H1 (cell line): ENCODE results near the gene MBNL1. TPM values are rescaled to one million over a fixed set of nuclear protein-coding genes. Genes with fewer than 3 reads are reported as not detected.

Experiments
- CTCF ChIA-PET: fragments of 300-600 bp; sonication (Branson Sonifier 250); formaldehyde crosslinking; loops from one replicate; lab custom pipeline; 2021; ENCODE audit not compliant: partially characterized antibody; lab: Charles Lee
- POLR2A ChIA-PET: fragments of 300-600 bp; sonication (Branson Sonifier 250); formaldehyde crosslinking; loops from one replicate; lab custom pipeline; 2021; ENCODE audit warnings: inconsistent platforms; ENCODE audit not compliant: partially characterized antibody; lab: Charles Lee
- DNase-seq, 2 experiments: peaks; one replicate each; pipeline versions ENCODE4 v3.0.0 to v3.0.0-alpha.2; 2010 to 2022; ENCODE audit warnings: low spot score in 2 of 2, low read depth in 1 of 2, mixed read lengths in 1 of 2
- FAIRE-seq: peaks from 2 replicates; lab custom pipeline; 2011; peaks lifted over from hg19 to GRCh38; lab: Jason Lieb, UNC
- H2AFZ ChIP-seq: 2 replicates; pipeline ENCODE4 v1.8.1; 2012; ENCODE audit warnings: low read length, inconsistent platforms
- H2AK5ac ChIP-seq: 2 replicates; pipeline ENCODE4 v1.6.1; 2013; ENCODE audit warnings: low read depth, low read length
- H2BK120ac ChIP-seq: replicated peaks from 2 replicates; pipeline ENCODE3; 2013; ENCODE audit warnings: low read depth, low read length, inconsistent platforms
- H2BK12ac ChIP-seq: 2 replicates; pipeline ENCODE4 v1.6.1; 2013; ENCODE audit warnings: low read depth, low read length
- H2BK15ac ChIP-seq: 2 replicates; pipeline ENCODE4 v1.6.1; 2013; ENCODE audit warnings: low read length
- H2BK20ac ChIP-seq: 2 replicates; pipeline ENCODE4 v1.6.1; 2013; ENCODE audit warnings: low read length
- H2BK5ac ChIP-seq: 2 replicates; pipeline ENCODE4 v1.6.1; 2013; ENCODE audit warnings: low read depth, low read length
- H3K14ac ChIP-seq: 2 replicates; pipeline ENCODE4 v1.6.1; 2013; ENCODE audit warnings: inconsistent platforms; ENCODE audit not compliant: insufficient read length
- H3K18ac ChIP-seq: 2 replicates; pipeline ENCODE4 v1.6.1; 2013; ENCODE audit warnings: low read length; ENCODE audit errors: extremely low read depth
- H3K23ac ChIP-seq: 2 replicates; pipeline ENCODE4 v1.6.1; 2013; ENCODE audit warnings: inconsistent platforms; ENCODE audit not compliant: insufficient read length
- H3K23me2 ChIP-seq: 2 replicates; pipeline ENCODE4 v1.6.1; 2013; ENCODE audit warnings: low read depth, low read length
- H3K27ac ChIP-seq: 2 replicates; pipeline ENCODE4 v1.6.1; 2011; ENCODE audit warnings: low read depth, low read length, inconsistent platforms
- H3K27me3 ChIP-seq, 4 experiments: replicated peaks in 1 of 4; 1 replicate in 1 of 4; 2 replicates in 3 of 4; pipeline versions ENCODE4 v1.6.1 to v1.8.1; 2011 to 2013; ENCODE audit warnings: low read length in 3 of 4, mild to moderate bottlenecking in 3 of 4, inconsistent platforms in 2 of 4, mixed read lengths in 2 of 4, moderate library complexity in 1 of 4; ENCODE audit not compliant: control insufficient read depth in 3 of 4, insufficient read depth in 3 of 4; ENCODE audit errors: extremely low read depth in 1 of 4
- H3K36me3 ChIP-seq, 4 experiments: 2 replicates each; pipeline versions ENCODE4 v1.6.1 to v1.8.1; 2011 to 2013; ENCODE audit warnings: mild to moderate bottlenecking in 4 of 4, low read length in 3 of 4, moderate library complexity in 2 of 4, control low read depth in 1 of 4, inconsistent platforms in 1 of 4; ENCODE audit not compliant: insufficient read depth in 4 of 4, control insufficient read depth in 2 of 4
- H3K4ac ChIP-seq: replicated peaks from 2 replicates; pipeline ENCODE3; 2013; ENCODE audit warnings: low read length, low read depth, mixed read lengths, inconsistent platforms; ENCODE audit not compliant: insufficient read length
- H3K4me1 ChIP-seq, 4 experiments: replicated peaks in 1 of 4; 1 replicate in 1 of 4; 2 replicates in 3 of 4; pipeline versions ENCODE4 v1.6.1 to v1.8.1; 2011 to 2013; ENCODE audit warnings: low read length in 3 of 4, inconsistent platforms in 2 of 4, mixed read lengths in 1 of 4; ENCODE audit not compliant: insufficient read depth in 4 of 4, control insufficient read depth in 3 of 4
- H3K4me2 ChIP-seq, 2 experiments: 2 replicates each; pipeline versions ENCODE4 v1.6.1 to v1.8.1; 2011 to 2013; ENCODE audit warnings: low read depth in 2 of 2, low read length in 2 of 2, control low read depth in 1 of 2, inconsistent platforms in 1 of 2, mild to moderate bottlenecking in 1 of 2; ENCODE audit not compliant: insufficient read depth in 1 of 2
- H3K4me3 ChIP-seq, 4 experiments: fragments of 200-600, 300-600 bp in 1 of 4; sonication (generic), shearing (Covaris generic), sonication (Bioruptor Twin) in 1 of 4; 2 replicates each; pipeline versions ENCODE4 v1.5.1 to v1.8.1; 2011 to 2016; ENCODE audit warnings: low read length in 4 of 4, low read depth in 3 of 4, control low read depth in 2 of 4, inconsistent platforms in 2 of 4, mild to moderate bottlenecking in 2 of 4, mixed read lengths in 1 of 4, moderate library complexity in 1 of 4; ENCODE audit not compliant: insufficient read depth in 2 of 4; ENCODE audit errors: extremely low read depth in 1 of 4
- H3K56ac ChIP-seq: replicated peaks from 2 replicates; pipeline ENCODE3; 2013; ENCODE audit warnings: low read depth, mild to moderate bottlenecking, mixed read lengths, low read length, inconsistent platforms; ENCODE audit not compliant: insufficient read length
- H3K79me1 ChIP-seq: 2 replicates; pipeline ENCODE4 v1.6.1; 2013; ENCODE audit warnings: low read depth, low read length, control low read depth
- H3K79me2 ChIP-seq, 2 experiments: 2 replicates each; pipeline versions ENCODE4 v1.6.1 to v1.8.1; 2012 to 2013; ENCODE audit warnings: low read length in 2 of 2, mild to moderate bottlenecking in 2 of 2, inconsistent platforms in 1 of 2; ENCODE audit not compliant: insufficient read depth in 2 of 2, control insufficient read depth in 1 of 2
- H3K9ac ChIP-seq, 4 experiments: replicated peaks in 1 of 4; 1 replicate in 1 of 4; 2 replicates in 3 of 4; pipeline versions ENCODE4 v1.6.1 to v1.8.1; 2011 to 2013; ENCODE audit warnings: low read depth in 3 of 4, low read length in 3 of 4, control low read depth in 2 of 4, mild to moderate bottlenecking in 2 of 4, moderate library complexity in 2 of 4, inconsistent platforms in 1 of 4; ENCODE audit errors: extremely low read depth in 1 of 4
- H3K9me3 ChIP-seq, 2 experiments: 2 replicates each; pipeline versions ENCODE4 v1.6.1 to v1.8.1; 2012 to 2013; ENCODE audit warnings: mild to moderate bottlenecking in 2 of 2, moderate library complexity in 2 of 2, control low read depth in 1 of 2, inconsistent platforms in 1 of 2, low read depth in 1 of 2, low read length in 1 of 2, mixed read lengths in 1 of 2; ENCODE audit not compliant: insufficient read depth in 2 of 2
- H4K20me1 ChIP-seq, 2 experiments: replicated peaks in 1 of 2; 2 replicates each; pipeline versions ENCODE3 to v1.8.1; 2011 to 2013; ENCODE audit warnings: inconsistent platforms in 2 of 2, low read length in 2 of 2, mild to moderate bottlenecking in 1 of 2; ENCODE audit not compliant: insufficient read depth in 2 of 2, control insufficient read depth in 1 of 2
- H4K5ac ChIP-seq: 2 replicates; pipeline ENCODE4 v1.6.1; 2013; ENCODE audit warnings: low read length, low read depth, mixed read lengths, inconsistent platforms; ENCODE audit not compliant: insufficient read length
- H4K8ac ChIP-seq: 2 replicates; pipeline ENCODE4 v1.8.0; 2013; ENCODE audit warnings: mild to moderate bottlenecking, moderate library complexity, low read length, inconsistent platforms; ENCODE audit not compliant: insufficient read depth; ENCODE audit errors: extremely low read depth
- H4K91ac ChIP-seq: replicated peaks from 2 replicates; pipeline ENCODE3; 2013; ENCODE audit warnings: low read length, mixed read lengths, inconsistent platforms; ENCODE audit not compliant: insufficient read length
- BRCA1 ChIP-seq: IDR thresholded peaks from 2 replicates; pipeline ENCODE4 v1.6.1; 2012; ENCODE audit warnings: low read depth, low read length, improper control_type of control experiment
- CBX5 ChIP-seq: fragments of 300-800, 300-1000 bp; sonication (generic); IDR thresholded peaks from 2 replicates; pipeline ENCODE4 v1.7.1; 2016; ENCODE audit warnings: antibody characterized with exemption, low read length, low read depth
- CBX8 ChIP-seq: fragments of 300-800, 300-1000 bp; sonication (generic); IDR thresholded peaks from 2 replicates; pipeline ENCODE4 v1.7.1; 2016; ENCODE audit warnings: low read depth, low read length, borderline replicate concordance
- CHD2 ChIP-seq: IDR thresholded peaks from 2 replicates; pipeline ENCODE4 v1.6.1; 2012; ENCODE audit warnings: low read length, improper control_type of control experiment
- EZH2 ChIP-seq: fragments of 200-600 bp; sonication (generic); IDR thresholded peaks from 2 replicates; pipeline ENCODE4 v1.7.1; 2012; ENCODE audit warnings: low read depth, mild to moderate bottlenecking, moderate library complexity, low read length, inconsistent platforms; ENCODE audit not compliant: severe bottlenecking
- NRF1 ChIP-seq: IDR thresholded peaks from 2 replicates; pipeline ENCODE4 v1.6.1; 2011; ENCODE audit warnings: mild to moderate bottlenecking, low read depth, low read length, improper control_type of control experiment
- POLR2AphosphoS5 ChIP-seq: IDR thresholded peaks from 2 replicates; pipeline ENCODE4 v1.6.1; 2011; ENCODE audit warnings: low read depth, low read length
- SP1 ChIP-seq: IDR thresholded peaks from 2 replicates; pipeline ENCODE4 v1.6.1; 2011; ENCODE audit warnings: low read depth, low read length
- WGBS, 2 experiments: shearing (Covaris generic) in 1 of 2; methylation state at CpG; one replicate each; pipeline versions ENCODE4 v1.1.6 to v1.1.7; 2013 to 2015; ENCODE audit warnings: low lambda C conversion rate in 2 of 2, mixed read lengths in 2 of 2, inconsistent platforms in 1 of 2, low coverage in 1 of 2, missing lambda C conversion rate in 1 of 2; ENCODE audit not compliant: insufficient replicate concordance in 2 of 2, insufficient coverage in 1 of 2, insufficient read length in 1 of 2; ENCODE audit errors: extremely low coverage in 1 of 2, missing lambda C conversion rate in 1 of 2; 5-methylcytosine and 5-hydroxymethylcytosine counted together
- polyA plus RNA-seq, 7 experiments: library from polyadenylated mRNA; depleted of rRNA in 3 of 7; stranded (reverse) in 5 of 7; unstranded in 2 of 7; fragments of >200 nt in 5 of 7; fragments of 200-250 nt in 2 of 7; gene quantifications; 1 replicate in 5 of 7; 2 replicates in 1 of 7; 4 replicates in 1 of 7; pipeline versions ENCODE4 v1.2.1 to v1.2.3, GENCODE V29; 2011 to 2013; ENCODE audit warnings: missing spikeins in 2 of 7, mixed read lengths in 2 of 7
- total RNA-seq: library from RNA; stranded (reverse); fragmentation: NEBNext Ultra II Directional; extraction: Animal tissue kit (Norgen Biotek cat#: 25700); gene quantifications from 2 replicates; pipeline ENCODE4 v1.2.1, GENCODE V29; 2021

The MBNL1 gene
- total and polyA plus RNA-seq, 2 of the 8 experiments (the other 6 are each of a cell fraction or from before 2014, with no cell fraction given): 5.0 to 16.4 TPM

- Histone ChIP-seq H3K18ac (no peak overlapping the region), H3K4ac (no peak overlapping the region), H3K27ac (no peak overlapping the region), H2BK5ac (no peak overlapping the region), H2BK20ac (no peak overlapping the region), H3K23ac (no peak overlapping the region), H4K8ac (no peak overlapping the region), H3K14ac (no peak overlapping the region), H3K4me2 (no peak overlapping the region), H2AK5ac (no peak overlapping the region), H3K79me2 (peaks cover 0 to 43% of the 10 kb centered on the region in 2 experiments; a peak in 2 of 4 replicates), H2AFZ (no peak overlapping the region), H3K27me3 (no peaks in the 10 kb centered on the region), H3K23me2 (no peaks in the 10 kb centered on the region), H3K9me3 (no peaks in the 10 kb centered on the region), H3K56ac (no peak overlapping the region), H2BK120ac (no peak overlapping the region), H3K4me3 (no peak overlapping the region; a peak in 1 of 8 replicates), H3K36me3 (no peaks in the 10 kb centered on the region), H2BK15ac (no peak overlapping the region), H4K20me1 (no peaks in the 10 kb centered on the region), H4K91ac (no peak overlapping the region), H3K9ac (no peak overlapping the region), H3K4me1 (peaks cover 0 to 11% (median 4%) of the 10 kb centered on the region in 4 experiments; a peak in 4 of 7 replicates), H4K5ac (no peak overlapping the region), H2BK12ac (no peak overlapping the region), H3K79me1 (no peaks in the 10 kb centered on the region)
- no peak for FAIRE-seq
- CTCF ChIA-PET: no interaction called here
- WGBS, 2 experiments: 75% methylated on average over 1 of the region's 1 CpG; no CpG with 5 or more reads in 1 of the 2 experiments
- no peak for DNase-seq
- POLR2A ChIA-PET: no interaction called here
- TF ChIP-seq NRF1 (no peak), SP1 (no peak), CHD2 (no peak), EZH2 (no peak), BRCA1 (no peak), POLR2AphosphoS5 (no peak), CBX8 (no peak), CBX5 (no peak)
- TF ChIP-seq, all 59 proteins: peak for 0
These were observed 117.0 kb downstream of the MBNL1 start for GRCh38 chr3:152385761-152386160.
